GM12878 (cell line): ENCODE results near the gene LY9. TPM values are rescaled to one million over a fixed set of nuclear protein-coding genes. Genes with fewer than 3 reads are reported as not detected.

ENCODE experiments used
- BCLAF1 ChIP-seq: fragments of 450-650 bp; IDR thresholded peaks from 2 replicates; pipeline ENCODE4 v1.6.1; 2017; ENCODE audit warnings: antibody characterized with exemption, mild to moderate bottlenecking, moderate library complexity
- CUX1 ChIP-seq: IDR thresholded peaks from 2 replicates; pipeline ENCODE4 v1.6.1; 2012; ENCODE audit warnings: improper control_type of control experiment, low read depth, low read length; ENCODE audit not compliant: insufficient replicate concordance
- POU2F2 ChIP-seq: IDR thresholded peaks from 3 replicates; pipeline ENCODE4 v1.6.1; 2011; ENCODE audit warnings: low read depth, mild to moderate bottlenecking, low read length, borderline replicate concordance
- RELB ChIP-seq: fragments of 450-650 bp; IDR thresholded peaks from 2 replicates; pipeline ENCODE4 v1.6.1; 2017; ENCODE audit warnings: low read depth, mild to moderate bottlenecking, moderate library complexity
- SIX5 ChIP-seq: IDR thresholded peaks from 2 replicates; pipeline ENCODE4 v1.6.1; 2011; ENCODE audit warnings: mild to moderate bottlenecking, low read depth, low read length, moderate library complexity; ENCODE audit not compliant: severe bottlenecking
- SMARCA5 ChIP-seq: fragments of 450-650 bp; IDR thresholded peaks from 2 replicates; pipeline ENCODE4 v1.6.1; 2017; ENCODE audit warnings: mild to moderate bottlenecking
- TCF7 ChIP-seq: IDR thresholded peaks from 2 replicates; pipeline ENCODE4 v1.6.1; 2014; ENCODE audit warnings: antibody characterized with exemption, borderline replicate concordance
- WRNIP1 ChIP-seq: IDR thresholded peaks from 2 replicates; pipeline ENCODE4 v1.6.1; 2011; ENCODE audit warnings: low read depth, low read length, improper control_type of control experiment, borderline replicate concordance
- ZNF592 ChIP-seq: fragments of 450-650 bp; IDR thresholded peaks from 2 replicates; pipeline ENCODE4 v1.6.1; 2017; ENCODE audit warnings: mild to moderate bottlenecking, moderate library complexity
- ZZZ3 ChIP-seq: IDR thresholded peaks from 2 replicates; pipeline ENCODE4 v1.6.1; 2011; ENCODE audit warnings: low read depth; ENCODE audit not compliant: control insufficient read depth, insufficient read length
- polyA plus RNA-seq, 11 experiments: library from polyadenylated mRNA; depleted of rRNA in 4 of 11; unstranded in 6 of 11; stranded (reverse) in 5 of 11; fragments of >200 nt; fragmentation: Nextera tagmentation in 4 of 11; fragmentation: Illumina TruSeq in 1 of 11; extraction: Ambion mirVana in 4 of 11; extraction: Trizol in 1 of 11; gene quantifications; 1 replicate in 1 of 11; 2 replicates in 10 of 11; pipeline versions ENCODE4 v1.2.1 to v1.2.3, GENCODE V29; 2011 to 2016; ENCODE audit warnings: inconsistent platforms in 2 of 11, missing spikeins in 2 of 11, low read depth in 1 of 11
- total RNA-seq, 4 experiments: library from RNA; depleted of rRNA in 3 of 4; stranded (reverse); fragments of >200 nt in 3 of 4; fragmentation: Illumina TruSeq in 1 of 4; extraction: Trizol in 1 of 4; gene quantifications; 2 replicates each; pipeline versions ENCODE4 v1.2.1 to v1.2.3, GENCODE V29; 2013 to 2021
- TF ChIP-seq, protein P1 (sequence below): IDR thresholded peaks from 2 replicates; pipeline ENCODE4 v1.6.1; 2012; ENCODE audit warnings: low read depth, low read length, improper control_type of control experiment
- TF ChIP-seq, protein P2 (sequence below): fragments of 450-650 bp; IDR thresholded peaks from 2 replicates; pipeline ENCODE4 v1.6.1; 2017; ENCODE audit warnings: borderline replicate concordance

LY9 gene
- total and polyA plus RNA-seq, 10 of the 15 experiments (the other 5 are each of a cell fraction or from before 2014, with no cell fraction given), result 2.7 to 12.5 (median 9.0) TPM

- TF ChIP-seq ZNF592, result 0 out of 2 replicates have a peak, but pooled peaks have one; percentile 37
- no peak for TF ChIP-seq BCLAF1
- no peak for TF ChIP-seq SIX5
- no peak for TF ChIP-seq WRNIP1
- peak; percentile 94 for TF ChIP-seq SMARCA5
- TF ChIP-seq CUX1, result peak; percentile 42
- no peak for TF ChIP-seq ZZZ3
- peak; percentile 62; the same call in 1 of the 3 replicates for TF ChIP-seq POU2F2
- peak; percentile 32; the same call in 1 of the 2 replicates for TF ChIP-seq RELB
- TF ChIP-seq, protein P1, sequence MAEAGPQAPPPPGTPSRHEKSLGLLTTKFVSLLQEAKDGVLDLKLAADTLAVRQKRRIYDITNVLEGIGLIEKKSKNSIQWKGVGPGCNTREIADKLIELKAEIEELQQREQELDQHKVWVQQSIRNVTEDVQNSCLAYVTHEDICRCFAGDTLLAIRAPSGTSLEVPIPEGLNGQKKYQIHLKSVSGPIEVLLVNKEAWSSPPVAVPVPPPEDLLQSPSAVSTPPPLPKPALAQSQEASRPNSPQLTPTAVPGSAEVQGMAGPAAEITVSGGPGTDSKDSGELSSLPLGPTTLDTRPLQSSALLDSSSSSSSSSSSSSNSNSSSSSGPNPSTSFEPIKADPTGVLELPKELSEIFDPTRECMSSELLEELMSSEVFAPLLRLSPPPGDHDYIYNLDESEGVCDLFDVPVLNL, result no peak
- TF ChIP-seq, protein P2, sequence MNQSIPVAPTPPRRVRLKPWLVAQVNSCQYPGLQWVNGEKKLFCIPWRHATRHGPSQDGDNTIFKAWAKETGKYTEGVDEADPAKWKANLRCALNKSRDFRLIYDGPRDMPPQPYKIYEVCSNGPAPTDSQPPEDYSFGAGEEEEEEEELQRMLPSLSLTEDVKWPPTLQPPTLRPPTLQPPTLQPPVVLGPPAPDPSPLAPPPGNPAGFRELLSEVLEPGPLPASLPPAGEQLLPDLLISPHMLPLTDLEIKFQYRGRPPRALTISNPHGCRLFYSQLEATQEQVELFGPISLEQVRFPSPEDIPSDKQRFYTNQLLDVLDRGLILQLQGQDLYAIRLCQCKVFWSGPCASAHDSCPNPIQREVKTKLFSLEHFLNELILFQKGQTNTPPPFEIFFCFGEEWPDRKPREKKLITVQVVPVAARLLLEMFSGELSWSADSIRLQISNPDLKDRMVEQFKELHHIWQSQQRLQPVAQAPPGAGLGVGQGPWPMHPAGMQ, result no peak
- TF ChIP-seq TCF7, result no peak
These were observed 27.7 kb upstream of the LY9 start (continued) for GRCh38 chr1:160768295-160768657.
